Kasumi-1 (cell line): ENCODE results near the gene TAS2R30.
A peak's percentile ranks its signal among the peaks of the same experiment; 100 is the strongest.

Experiments used
- DNase-seq, 2 experiments: peaks; one replicate each; lab custom pipeline; 2025; lab: John Stamatoyannopoulos, UW

TAS2R30 gene, protein sequence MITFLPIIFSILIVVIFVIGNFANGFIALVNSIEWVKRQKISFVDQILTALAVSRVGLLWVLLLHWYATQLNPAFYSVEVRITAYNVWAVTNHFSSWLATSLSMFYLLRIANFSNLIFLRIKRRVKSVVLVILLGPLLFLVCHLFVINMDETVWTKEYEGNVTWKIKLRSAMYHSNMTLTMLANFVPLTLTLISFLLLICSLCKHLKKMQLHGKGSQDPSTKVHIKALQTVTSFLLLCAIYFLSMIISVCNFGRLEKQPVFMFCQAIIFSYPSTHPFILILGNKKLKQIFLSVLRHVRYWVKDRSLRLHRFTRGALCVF

DNA sequence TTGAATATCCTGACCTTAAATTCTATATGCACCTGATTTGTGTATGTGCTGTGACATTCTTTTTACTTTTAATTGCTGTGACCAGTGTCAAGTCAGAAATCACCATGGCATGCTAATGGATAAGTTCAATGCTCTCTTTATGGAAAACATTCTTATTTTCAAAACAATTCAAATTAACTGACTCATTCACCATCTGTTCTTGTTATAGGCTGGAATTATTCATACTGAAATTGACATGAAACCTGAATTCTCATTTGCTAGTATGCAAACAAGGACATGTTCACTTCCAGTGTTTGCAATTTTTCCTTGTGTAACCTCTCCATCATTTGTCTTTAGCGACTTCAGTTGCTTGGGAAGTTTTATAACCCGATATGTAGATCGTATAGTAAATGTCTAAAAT is at the start of gene TAS2R30:
Gene TAS2R30, minus strand, starts transcription at position 340 of the 400 bp plus-strand sequence. CDS start 400 bp downstream, outside the sequence.
- DNase-seq: no peak

DNA sequence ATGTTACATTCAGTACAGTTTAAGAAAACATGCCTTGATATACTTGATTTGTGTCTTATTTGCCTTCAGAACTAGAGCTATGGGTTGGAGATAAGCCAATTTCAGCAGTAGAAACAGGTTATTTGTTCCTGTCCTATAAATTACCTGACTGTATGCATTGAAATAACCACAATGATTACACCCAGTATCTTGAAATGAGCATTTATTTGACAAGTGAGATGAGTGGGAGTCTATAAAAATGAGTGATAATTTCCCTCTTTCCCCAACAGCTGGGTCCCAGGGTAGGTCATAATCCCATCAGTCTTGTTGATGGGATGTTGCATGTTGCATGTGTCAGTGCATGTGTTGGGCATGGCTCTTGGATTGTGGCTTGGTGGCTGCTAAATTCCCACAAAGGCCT is 48.6 kb upstream of the TAS2R30 start:
- DNase-seq: no peak

DNA sequence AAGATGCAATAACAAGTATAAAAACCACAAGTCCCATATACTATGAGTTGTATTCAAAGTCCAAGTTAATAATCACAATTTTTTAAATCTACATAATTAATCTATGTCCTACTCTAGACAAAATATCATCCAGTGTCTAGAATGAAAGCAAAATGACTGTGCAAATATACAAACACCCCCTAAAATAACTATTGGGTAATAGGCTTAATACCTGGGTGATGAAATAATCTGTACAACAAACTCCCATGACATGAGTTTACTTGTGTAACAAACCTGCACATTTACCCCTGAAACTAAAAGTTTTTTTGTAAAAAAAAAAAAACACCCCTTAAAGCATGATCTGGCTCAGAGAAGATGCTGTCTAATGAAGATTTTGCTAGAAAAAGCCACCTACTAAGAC is 48.1 kb upstream of the TAS2R30 start:
- DNase-seq: no peak

DNA sequence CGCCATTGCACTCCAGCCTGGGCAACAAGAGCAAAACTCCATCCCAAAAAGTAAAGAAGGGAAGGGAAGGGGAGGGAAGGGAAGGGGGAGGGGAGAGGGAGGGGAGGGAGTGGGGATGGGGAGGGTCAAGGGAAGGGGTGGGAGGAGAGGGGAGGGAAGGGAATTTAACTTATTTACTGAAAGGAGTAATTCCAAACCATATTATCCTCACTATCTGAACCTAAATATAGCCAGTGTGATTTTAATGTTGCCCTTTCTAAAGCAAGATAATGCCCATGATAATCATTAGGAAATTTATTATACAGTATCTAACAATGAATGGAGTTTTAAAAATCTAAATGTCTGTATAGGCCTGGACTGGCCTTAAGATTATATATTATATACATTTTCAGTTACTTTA is 43.8 kb upstream of the TAS2R30 start:
- no peak for DNase-seq

DNA sequence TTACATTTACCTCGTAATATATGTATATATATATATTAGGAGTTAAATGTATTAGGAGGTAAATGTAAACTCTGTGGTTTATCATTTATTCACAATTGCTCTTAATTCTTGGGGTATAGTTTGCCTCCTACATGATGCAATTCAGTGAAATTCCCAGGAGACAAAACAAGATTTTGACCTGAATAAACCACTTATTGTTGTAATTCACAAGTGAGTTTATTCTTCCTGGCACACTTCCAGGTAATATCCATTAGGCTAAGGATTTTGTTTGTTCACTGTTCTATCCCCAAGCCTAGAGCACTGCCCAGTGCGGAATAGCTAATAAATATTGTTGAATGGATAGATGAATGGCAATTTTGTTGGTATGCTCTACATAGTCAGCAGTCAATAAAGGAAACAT is 39.6 kb upstream of the TAS2R30 start:
- DNase-seq: no peak

DNA sequence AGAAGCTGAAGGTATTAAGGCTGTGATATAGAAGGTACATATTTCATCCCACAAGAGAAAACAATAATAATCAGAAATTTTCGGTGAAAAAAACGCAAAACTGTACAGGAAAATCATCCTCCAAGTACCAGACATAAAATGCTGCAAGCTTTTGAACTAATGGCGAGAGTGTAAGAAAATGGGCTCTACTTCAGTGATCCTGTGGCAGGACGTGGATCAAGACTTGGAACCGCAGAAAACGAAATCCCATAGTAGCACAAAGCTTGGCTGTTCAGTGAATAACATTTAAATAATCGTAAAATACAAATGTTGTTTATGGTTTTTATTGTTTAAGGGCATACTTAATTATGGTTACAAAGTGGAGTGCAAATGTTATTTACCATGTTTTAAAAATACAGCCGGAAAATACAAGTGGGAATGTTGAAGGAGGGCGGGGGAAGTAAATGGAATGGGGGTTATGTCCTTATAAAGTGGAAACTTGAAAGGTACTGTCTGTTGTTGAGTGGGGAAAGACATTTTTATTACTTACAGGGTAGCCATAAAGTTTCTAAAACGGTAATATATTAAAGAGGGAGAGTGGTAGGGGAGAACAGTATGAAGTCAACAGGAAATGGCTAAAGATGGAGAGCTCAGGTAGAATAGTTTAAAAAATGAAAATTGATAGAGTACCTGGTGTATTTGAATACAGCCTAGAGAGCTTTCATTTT is 37.7 kb upstream of the TAS2R30 start:
- no peak for DNase-seq

DNA sequence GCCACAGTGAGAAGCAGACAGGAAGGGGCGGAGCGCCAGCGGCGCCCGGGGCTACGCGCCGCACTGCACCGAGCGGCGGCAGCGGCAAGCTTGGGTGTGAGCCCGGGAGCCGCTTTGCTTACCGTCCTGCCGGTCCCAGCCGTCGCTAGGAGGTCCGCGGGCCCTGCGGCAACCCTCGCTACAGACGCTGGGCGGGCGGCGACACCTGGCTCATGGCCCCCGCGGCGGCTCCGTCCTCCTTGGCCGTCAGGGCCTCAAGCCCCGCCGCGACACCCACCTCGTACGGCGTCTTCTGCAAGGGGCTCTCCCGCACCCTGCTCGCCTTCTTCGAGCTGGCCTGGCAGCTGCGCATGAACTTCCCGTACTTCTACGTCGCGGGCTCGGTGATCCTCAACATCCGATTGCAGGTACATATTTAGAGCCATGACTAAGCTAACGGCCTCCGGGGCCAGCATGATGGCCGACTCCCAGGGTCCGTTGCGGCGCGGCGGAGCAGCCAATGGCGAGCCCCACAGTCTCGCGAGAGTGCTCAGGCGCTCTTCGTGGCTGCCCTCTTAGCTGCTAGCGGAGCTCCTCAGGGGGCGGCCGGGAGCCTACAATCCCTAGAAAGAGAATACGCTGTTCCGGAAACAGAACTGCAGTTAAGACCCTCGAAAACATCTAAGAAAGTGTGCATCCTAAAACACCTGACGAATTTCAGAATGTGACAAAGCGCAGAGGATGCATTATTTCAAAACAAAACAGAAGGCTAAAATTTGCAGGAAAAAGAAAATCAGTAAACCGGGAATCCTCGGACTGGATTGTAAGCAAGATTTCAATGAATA is 36.9 kb upstream of the TAS2R30 start, which contains the start of gene SMIM10L1:
Gene SMIM10L1, plus strand, starts transcription at position 50 of the 824 bp plus-strand sequence. Its CDS starts 163 bp downstream, at position 213.
- DNase-seq: peak; percentile 49 to 67

DNA sequence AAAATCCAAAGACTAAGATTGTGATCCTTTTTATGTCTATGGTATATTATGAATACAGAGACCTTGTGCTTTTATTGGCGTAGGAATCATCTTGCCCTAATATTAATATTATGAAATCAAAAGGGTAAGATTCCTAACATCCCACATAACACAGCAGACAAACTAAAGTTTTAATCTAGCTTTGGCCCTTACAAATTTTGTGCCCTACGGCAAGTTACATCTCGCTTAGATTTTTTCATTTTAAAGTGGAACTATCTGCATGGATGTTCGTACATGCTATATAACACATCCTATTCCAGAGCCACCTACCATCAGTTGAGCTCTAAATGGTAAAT is 36.3 kb upstream of the TAS2R30 start:
- no peak for DNase-seq

DNA sequence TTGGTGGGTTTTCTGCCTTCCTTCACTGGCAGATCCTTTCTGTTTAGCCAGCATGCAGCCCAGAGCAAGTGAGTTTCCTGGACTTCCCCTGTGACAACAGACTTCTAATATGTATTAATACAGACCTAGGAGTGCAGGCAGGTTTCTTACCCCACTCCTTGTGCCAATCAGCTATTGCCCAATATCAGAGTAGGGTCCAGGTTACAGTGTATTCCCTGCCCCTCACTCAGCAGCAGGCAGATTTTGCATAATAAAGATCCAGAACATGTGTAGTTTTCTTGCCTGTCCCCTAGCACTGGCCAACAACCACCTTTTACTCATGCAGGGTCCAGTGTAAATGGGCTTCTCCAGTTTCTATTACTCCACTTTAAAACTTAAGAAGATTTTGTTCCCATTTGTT is 31.9 kb upstream of the TAS2R30 start:
- no peak for DNase-seq

DNA sequence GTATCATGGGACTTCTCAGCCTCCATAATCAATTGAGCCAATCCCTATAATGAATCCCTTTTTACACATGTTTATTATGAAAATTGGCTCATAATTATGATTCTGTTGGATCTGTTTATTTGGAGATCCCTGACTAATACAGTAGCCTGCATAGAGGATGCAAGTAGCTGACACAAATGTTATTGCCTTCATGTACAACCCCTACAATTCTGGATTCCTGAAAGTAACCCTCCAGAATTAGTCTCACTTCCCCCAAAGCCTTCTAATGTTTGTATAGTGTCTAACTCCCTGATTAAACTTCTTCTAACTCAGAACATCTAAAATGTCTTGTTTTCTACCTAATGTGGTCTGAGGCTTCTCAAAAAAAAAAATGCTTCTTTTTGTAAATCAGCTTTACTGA is 29.9 kb upstream of the TAS2R30 start:
- DNase-seq: no peak

DNA sequence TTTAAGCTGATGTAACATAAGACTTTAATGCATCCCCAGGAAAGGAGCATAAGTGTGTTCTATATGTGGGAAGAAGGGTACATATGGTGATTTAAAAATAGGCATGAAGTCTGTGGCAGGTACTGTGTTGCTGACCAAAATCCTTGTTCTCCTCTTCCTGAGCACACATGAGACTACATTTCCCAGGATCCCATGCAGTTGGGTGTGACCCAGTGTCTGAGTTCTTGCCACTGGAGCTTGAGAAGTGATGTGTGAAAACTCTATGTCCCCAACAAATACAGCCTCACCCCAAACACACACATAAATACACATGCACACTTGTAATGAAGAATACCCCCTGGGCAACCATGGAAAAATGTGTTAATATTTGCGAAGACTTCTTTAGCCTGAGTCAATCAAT is 28.1 kb upstream of the TAS2R30 start:
- no peak for DNase-seq

DNA sequence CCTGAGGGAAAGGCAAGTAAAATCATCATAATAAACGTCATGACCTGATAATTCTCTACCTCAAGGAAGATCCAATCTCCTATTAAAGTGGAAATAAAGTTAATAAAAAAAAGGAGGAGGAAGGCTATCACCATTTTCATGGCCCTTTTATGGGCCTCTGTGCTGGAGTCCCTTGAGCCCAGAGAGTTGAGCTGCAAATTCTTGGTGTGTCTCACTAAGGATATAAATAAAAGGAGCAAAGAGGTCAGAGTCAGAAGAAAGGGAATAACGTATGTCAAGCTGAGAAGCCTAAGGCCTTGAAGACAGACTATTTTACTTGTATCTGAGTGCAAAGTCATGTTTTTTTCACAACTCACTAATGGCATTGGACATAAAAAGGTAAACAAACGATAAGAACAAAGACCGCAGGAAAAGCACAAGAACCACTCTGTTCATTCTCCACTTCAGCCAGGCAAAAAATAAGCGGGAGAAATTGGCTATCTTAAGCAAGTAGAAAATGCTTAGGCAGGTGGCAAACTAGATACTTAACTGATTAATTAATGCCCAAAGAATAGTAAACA is 24.5 kb upstream of the TAS2R30 start:
- DNase-seq: no peak

DNA sequence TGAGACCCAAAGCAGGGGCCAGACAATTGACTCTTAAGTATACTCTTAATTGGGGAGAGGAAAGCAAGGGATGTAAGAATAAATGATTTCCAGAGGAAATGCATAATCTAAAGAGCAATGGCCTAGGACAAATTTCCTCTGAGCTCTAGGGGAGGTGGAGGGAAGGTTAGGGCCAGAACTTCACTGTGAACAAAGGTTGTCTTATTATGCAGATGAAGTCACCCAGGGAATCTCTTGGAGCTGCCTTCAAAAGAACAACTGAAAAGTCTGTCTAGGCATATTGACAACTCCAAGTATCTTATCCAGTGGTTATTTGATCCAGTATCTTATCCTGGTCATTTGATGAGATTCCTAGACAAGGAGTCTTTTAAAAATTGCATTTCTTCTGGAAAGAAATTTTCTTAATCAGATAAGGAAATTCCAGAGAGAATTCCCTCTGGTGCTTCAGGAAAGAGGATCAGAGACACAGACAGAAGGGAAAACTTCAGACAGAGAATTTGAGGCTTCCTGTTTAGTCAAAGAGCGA is 20.0 kb upstream of the TAS2R30 start:
- DNase-seq: no peak

DNA sequence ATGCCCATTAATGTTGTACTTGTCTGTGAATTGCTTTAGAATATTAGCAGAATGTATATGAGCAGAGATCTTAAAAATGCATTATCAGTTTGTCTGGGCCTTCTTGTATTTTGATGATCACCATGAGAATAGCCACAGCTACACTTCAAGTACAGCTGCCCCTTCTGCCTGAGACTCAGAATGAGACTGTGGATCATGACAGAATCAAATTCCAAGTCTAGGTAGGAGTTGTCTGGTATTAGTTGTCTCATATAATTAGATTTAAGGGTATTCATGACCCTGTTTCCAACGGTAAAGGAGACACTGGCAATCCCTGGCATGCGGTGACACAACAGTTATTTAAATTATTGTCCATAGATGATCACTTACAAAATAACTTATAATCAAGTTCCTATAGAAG is 18.3 kb upstream of the TAS2R30 start:
- DNase-seq: no peak

DNA sequence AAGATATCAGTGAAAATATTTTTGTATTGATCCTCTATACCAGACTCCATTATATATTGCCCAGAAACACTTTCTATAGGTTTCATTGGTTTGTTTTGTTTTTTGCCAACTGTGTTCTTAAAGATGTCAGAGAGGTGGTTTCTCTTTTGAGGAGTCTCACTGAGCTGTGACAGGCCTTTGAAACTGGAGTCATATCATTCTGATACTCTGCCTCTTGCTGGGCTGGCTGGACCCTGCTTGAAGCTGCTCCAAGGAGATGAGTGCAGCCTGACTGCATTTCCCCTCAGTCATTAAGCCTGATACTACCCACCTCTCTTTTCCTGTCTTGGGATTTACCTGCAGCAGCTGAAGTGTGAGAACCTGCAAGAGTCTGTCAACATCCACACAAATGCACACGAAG is 16.4 kb upstream of the TAS2R30 start:
- no peak for DNase-seq

DNA sequence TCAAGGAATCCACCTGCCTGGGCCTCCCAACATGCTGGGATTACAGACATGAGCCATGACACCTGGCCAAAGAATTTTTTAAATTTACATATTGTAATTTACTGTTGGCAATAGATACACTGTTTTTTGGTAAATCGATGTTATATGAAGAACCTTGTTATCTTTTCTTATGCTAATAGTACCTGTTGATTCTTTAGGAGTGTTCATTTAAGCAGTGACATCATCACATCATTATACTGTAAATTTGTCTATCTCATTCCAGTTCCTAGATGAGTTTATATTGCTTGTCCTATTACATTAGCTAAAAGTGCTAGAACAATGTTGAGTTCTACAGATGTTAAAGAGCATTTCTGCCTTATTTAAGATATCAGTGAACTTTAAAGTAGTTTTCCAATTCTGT is 13.0 kb upstream of the TAS2R30 start:
- no peak for DNase-seq

DNA sequence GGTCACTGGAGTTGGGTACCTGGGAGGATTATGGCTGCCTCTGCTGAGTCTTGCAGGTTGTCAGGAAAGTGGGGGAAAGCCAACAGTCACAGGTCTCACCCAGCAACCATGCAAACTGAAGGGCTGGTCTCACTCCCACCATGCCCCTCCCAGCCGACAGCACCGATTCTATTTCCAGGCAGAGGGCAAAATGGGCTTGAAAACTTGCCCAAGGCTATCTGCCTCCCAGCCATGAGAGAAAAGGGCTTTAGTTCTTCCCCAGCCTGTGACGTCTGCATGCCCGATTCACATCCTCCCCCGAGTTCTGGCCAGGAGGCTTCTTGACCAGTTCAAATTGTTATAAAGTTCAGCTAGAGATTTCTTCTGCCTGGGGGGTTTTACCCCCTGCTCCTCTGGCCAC is 9.9 kb upstream of the TAS2R30 start:
- no peak for DNase-seq

DNA sequence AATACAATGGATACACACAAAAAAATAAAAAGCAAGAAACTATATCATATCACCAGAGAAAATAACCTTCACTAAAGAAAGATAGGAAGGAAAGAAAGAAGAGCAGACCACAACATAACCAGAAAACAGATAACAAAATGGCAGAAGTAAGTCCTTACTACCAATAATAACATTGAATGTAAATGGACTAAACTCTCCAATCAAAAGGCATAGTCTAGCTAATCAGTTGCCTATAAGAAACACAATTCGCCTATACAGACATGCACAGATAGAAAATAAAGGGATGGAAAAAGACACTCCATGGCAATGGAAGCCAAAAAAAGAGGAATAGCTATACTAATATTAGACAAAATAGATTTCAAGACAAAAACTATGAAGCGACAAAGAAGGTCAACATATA is 8.9 kb upstream of the TAS2R30 start:
- no peak for DNase-seq

DNA sequence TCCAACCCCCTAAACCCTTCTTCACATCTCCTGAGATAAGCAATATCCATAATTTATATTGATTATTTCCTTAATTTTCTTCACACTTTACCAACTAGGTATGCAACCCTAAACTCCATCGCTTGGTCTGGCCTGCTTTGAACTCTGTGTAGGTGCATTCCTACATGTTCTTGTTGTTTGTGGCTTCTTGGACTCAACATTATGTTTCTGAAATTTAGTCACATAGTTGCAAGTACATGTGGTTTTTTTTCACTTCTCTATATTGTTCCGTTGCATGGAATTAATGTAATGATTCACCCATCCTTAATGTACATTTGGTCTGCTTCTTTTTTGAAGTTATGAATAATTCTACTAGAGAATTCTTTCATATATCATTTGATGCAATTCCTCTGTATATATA is 1.6 kb upstream of the TAS2R30 start:
- no peak for DNase-seq

DNA sequence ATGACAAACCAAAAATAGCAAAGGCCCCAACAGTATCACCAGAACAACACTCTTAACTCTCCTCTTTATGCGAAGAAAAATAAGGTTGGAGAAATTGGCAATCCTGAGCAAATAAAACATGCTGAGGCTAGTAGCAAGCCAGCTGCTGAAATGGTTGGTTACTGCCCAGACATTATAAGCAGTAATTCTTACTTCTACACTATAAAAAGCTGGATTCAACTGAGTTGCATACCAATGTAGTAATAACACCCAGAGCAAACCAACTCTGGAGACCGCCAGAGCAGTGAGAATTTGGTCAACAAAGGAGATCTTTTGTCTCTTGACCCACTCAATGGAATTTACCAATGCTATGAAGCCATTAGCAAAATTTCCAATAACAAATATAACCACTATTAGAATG is 628 bp downstream of the TAS2R30 start:
- DNase-seq: no peak

DNA sequence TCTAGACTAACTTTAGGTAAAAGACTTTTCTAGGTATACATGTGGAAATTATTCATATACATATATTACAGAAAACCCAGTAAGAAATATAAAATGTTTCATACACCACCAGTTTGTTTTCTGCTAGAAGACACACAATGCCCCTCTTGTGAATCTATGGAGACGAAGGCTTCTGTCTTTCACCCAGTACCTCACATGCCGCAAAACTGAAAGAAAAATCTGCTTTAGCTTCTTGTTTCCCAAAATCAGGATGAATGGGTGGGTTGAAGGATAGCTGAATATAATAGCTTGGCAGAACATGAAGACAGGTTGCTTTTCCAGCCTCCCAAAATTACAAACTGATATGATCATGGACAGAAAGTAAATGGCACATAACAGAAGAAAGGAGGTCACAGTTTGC is 1.3 kb downstream of the TAS2R30 start:
- DNase-seq: no peak

DNA sequence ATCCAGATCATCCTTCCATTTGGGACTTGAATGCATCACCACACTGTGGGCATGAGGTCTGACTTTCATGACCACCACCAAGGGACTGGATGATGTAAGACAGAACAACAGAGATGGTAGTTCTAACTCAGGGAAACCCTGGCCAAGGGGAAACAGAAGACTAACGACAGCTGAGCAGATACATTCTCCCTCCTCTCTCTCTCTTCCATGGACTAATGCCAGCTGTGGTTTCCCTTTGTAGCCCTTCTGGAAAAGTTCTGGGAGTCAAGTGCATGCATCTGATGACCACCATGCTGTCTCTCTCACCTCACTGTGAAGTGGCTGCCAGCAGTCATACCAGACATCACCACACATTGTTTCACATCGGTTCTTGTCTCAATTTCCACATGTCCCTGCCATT is 3.4 kb downstream of the TAS2R30 start:
- DNase-seq: no peak
